DMS 273 treated with DMSO at 0.1 percent for 48 hours (cell line): Measurements from ENCODE around the gene ITGA2B.
A peak's percentile ranks its signal among the peaks of the same experiment; 100 is the strongest.
"Not testable (repeated sequence)": the region's sequence is repeated elsewhere in the genome, so short reads cannot be mapped to it uniquely, and the experiment has no call there.

ENCODE experiments used
- DNase-seq: peaks from one replicate; lab custom pipeline; 2025; lab: John Stamatoyannopoulos, UW

The ITGA2B gene

GRCh38 chr17:44351961-44352827 is 37.3 kb downstream of the ITGA2B start:
- DNase-seq: no peak

GRCh38 chr17:44351464-44351863 is 38.0 kb downstream of the ITGA2B start:
- DNase-seq: no peak

GRCh38 chr17:44350733-44351226 is 38.7 kb downstream of the ITGA2B start:
- DNase-seq: no peak

- no peak for DNase-seq
These were observed 39.8 kb downstream of the ITGA2B start for GRCh38 chr17:44349553-44350070.

- DNase-seq: no peak
These were observed 40.5 kb downstream of the ITGA2B start for GRCh38 chr17:44348988-44349364.

GRCh38 chr17:44348234-44348987 is 41.0 kb downstream of the ITGA2B start:
- DNase-seq: no peak

GRCh38 chr17:44347206-44348055 is 42.0 kb downstream of the ITGA2B start:
- not testable (repeated sequence) for DNase-seq

GRCh38 chr17:44346064-44346844 is 43.2 kb downstream of the ITGA2B start:
- DNase-seq: no peak

- DNase-seq: peak; percentile 61
These were observed 43.9 kb downstream of the ITGA2B start for GRCh38 chr17:44345454-44346026.

GRCh38 chr17:44344939-44345453 is 44.5 kb downstream of the ITGA2B start, which contains the start of gene GRN:
GRN (plus strand) TSS chr17:44345302; CDS start chr17:44349165, 3,863 bp downstream.
- DNase-seq: peak; percentile 99

- no peak for DNase-seq
These were observed 45.8 kb downstream of the ITGA2B start for GRCh38 chr17:44343510-44344209.

- not testable (repeated sequence) for DNase-seq
These were observed 48.9 kb downstream of the ITGA2B start for GRCh38 chr17:44340553-44340952.

GRCh38 chr17:44338702-44339101 is 50.7 kb downstream of the ITGA2B start:
- no peak for DNase-seq

GRCh38 chr17:44335968-44336367 is 53.5 kb downstream of the ITGA2B start:
- DNase-seq: no peak

GRCh38 chr17:44335564-44335963 is 53.9 kb downstream of the ITGA2B start:
- DNase-seq: no peak

- DNase-seq: no peak
These were observed 54.7 kb downstream of the ITGA2B start for GRCh38 chr17:44334727-44335126.

GRCh38 chr17:44334315-44334714 is 55.1 kb downstream of the ITGA2B start:
- no peak for DNase-seq

GRCh38 chr17:44333371-44333770 is 56.1 kb downstream of the ITGA2B start:
- no peak for DNase-seq

- DNase-seq: peak; percentile 50
These were observed 58.1 kb downstream of the ITGA2B start for GRCh38 chr17:44331249-44331760.
